ENCODE data around the gene CFAP97.
"Not testable (repeated sequence)": the region's sequence is repeated elsewhere in the genome, so short reads cannot be mapped to it uniquely, and the experiment has no call there.

The CFAP97 gene

DNA sequence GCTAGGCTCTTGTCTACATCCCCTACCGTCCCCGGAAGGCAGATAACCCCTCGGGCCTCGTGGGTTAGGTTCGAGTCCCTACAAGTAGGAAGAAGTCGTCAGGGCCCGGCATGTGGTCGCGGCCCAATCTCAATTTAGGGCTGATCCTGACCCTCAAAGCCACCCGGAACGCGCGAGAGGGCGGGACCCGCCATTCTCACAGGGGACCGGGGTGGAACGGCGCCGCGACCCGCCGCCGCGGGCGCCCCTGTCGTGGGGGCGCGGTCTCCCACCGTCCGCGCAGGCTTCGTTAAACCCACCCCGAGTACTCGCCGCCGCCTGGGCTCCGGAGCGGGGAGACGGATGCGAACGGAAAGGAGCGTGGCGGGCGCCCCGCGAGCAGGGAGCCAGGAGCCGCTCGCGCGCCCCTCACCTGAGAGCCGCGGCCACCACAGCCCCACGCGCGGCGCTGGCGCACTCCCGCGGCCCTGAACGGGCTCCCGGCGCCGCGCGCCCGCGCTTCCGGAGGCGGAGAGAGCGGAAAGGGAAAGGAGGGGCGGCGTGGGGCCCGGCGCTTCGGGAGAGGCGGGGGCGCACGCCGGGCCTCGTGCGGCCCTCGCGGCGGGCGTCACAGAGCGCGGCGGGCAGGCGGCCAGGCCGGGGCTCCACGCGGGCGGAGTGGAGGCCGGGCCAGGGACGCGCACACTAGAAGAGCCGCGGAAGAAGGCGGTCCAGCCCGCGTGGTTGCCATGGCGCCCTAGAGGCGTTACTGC lies at the start of gene CFAP97:
CFAP97 (minus strand) TSS at position 515 of the 752 bp plus-strand sequence. CDS start 12,804 bp downstream, outside the sequence.
- no peak for DNase-seq

DNA sequence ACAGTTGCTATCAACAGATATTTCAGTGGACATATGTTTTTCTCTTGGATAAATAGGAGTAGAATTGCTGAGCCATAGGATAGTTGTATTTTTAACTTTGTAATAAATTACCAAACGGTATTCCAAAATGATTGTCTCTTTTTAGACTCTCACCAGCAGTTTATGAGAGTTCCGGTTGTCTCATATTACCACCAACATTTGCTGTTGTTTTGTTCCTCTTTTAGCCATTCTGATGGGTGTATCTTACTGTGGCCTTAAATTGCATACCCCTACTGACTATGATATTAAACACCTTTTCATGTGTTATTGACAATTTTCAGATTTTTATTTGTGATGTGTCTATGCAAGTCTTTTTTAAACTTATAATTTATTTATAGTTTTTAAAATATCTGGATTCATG lies 45.3 kb upstream of the CFAP97 start:
- DNase-seq = no peak

DNA sequence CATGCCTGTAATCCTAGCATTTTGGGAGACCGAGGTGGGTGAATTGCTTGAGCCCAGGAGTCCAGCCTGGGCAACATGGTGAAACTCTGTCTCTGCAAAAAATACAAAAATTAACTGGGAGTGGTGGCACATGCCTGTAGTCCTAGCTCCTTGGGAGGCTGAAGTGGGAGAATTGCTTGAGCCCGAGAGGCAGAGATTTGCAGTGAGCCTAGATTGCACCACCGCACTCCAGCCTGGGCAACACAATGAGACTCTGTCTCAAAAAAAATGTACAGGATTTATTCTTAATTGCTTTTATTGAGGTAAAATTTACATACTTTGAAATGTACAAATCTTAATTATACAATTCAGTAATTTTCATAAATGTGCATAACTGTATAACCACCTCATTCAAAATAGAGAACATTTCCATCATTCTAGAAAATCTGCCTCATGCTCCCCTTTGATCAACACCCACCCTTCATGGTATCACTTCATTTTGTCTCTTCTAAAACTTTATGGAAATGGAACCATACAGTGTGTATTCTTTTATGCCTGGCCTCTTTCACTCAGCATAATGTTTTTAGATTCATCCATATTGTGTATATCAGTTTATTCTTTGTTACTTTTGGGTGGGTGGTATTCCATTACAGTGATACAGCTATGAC lies 44.7 kb upstream of the CFAP97 start:
- DNase-seq = no peak

DNA sequence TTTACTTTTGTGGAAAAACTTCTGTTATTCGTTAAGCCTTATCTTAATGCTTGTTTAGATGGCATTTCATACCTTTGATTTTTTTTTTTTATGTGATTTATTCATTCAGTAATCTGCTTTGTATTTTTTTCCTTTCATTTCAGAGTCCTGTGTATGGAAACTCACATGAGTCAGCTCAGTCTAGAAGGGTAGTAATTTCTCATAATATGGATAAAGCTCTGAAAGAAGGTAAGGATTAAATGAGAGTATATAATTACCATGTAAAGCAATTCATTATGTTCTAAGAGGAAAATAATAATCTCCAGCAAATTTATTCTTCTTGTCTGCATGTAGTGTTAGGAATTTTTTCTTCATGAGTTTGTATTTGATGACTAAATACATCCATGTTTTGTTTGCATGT lies 43.4 kb upstream of the CFAP97 start:
- no peak for DNase-seq

DNA sequence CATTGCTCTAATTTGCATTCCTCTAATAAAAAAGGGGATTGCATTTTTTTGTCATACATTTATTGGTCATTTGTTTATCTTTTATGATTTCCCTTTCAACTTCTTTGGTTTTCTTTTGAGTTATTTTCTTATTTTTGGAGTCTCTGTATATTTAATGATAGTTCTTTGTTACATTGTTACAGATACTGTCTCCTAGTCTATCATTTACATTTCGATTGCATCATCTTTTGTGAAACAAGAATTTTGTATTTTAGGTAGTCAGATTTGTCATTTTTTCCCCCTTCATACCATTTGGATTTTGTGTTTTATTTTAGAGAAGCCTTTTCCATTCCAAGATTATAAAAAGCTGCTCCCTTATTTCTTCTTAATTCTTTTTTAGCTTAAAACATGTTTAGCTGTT lies 42.7 kb upstream of the CFAP97 start:
- no peak for DNase-seq

DNA sequence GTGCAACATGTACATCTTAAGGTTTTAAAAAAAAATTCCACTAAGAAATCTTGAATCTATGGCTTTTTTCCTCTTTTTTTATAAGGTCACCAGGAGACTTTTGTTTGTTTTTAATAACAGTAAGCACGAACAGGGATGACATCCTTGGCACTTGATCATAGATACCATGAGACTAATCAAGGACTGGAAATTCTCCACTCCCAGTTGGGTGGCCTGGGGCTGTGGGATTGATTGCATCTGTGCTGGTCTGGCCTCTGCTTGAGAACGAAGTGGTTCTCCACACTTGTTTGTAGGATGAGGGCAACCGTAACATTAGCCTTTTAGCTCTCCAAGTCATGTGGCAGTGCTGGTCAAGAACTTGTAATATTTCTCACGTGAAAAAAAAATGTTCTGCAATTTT lies 41.0 kb upstream of the CFAP97 start:
- DNase-seq = no peak

DNA sequence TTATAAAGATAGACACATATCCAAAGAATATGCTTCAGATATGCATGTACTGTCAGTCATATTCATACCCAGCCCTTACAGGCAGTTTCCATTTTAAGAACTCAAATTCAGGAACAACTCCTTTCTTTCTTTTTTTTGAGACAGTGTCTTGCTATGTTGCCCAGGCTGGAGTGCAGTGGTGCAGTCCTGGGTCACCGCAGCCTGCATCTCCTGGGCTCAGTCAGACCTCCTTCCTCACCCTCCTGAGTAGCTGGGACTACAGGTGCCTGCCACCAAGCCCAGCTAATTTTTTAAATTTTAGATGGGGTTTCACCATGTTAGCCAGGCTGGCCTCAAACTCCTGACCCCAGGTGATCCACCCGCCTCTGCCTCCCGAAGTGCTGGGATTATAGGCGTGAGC lies 40.1 kb upstream of the CFAP97 start:
- no peak for DNase-seq

DNA sequence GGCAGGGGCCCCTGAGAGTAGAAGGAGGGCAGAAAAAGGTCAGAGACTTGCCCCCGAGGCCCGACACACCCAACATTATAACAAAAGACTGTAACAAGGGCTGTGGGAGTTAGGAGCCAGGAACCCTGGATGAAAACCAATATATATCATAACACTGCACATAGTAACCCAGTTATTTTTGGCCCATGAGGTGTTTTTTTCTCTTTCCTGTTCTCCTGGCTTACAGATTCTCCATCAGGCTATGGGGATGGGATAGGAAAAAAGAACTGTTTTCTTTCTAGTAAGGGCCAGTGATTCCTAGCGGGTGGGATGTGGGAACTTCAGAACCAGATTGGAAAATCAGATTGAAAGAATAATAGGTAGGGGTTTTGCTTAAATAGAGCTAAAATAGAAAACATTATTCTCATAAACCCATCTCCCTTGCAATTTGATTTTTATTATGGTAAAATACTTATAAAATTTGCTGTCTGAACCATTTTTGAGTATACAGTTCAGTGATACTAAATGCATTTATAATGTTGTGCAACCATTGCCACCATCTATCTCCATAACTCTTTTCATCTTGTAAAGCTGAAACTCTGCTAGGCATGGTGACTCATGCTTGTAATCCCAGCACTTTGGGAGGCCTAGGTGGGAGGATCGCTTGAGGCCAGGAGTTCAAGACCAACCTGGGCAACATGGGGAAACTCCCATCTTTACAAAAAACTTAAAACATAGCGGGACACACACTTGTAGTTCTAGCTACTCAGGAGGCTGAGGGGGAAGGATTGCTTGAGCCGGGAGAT lies 39.1 kb upstream of the CFAP97 start:
- DNase-seq = no peak

DNA sequence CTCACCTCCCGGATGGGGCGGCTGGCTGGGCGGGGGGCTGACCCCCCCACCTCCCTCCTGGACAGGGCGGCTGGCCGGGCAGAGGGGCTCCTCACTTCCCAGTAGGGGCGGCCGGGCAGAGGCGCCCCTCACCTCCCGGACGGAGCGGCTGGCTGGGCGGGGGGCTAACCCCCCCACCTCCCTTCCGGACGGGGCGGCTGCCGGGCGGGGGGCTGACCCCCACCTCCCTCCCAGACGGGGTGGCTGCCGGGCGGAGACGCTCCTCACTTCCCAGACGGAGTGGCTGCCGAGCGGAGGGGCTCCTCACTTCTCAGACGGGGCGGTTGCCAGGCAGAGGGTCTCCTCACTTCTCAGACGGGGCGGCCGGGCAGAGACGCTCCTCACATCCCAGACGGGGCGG lies 36.7 kb upstream of the CFAP97 start:
- not testable (repeated sequence) for DNase-seq

DNA sequence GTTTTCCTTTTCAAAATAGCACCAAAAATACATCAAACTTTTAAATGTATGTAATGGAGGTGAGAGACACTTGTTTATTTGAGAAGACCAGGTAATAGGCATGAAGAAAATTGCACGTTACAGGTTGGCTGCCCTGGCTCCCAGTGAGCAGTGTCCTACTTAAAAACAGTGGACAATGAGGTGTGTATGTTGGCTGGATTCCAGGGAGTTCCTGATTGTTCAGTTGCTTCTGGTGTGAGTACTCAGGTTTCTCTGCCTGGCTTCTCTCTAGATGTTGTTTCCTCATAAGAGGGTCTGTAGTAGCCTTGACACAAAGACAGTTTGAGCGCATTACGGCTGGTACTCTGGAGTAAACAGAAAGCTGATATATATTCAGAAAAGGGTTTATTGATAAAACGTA lies 35.0 kb upstream of the CFAP97 start:
- DNase-seq = no peak

DNA sequence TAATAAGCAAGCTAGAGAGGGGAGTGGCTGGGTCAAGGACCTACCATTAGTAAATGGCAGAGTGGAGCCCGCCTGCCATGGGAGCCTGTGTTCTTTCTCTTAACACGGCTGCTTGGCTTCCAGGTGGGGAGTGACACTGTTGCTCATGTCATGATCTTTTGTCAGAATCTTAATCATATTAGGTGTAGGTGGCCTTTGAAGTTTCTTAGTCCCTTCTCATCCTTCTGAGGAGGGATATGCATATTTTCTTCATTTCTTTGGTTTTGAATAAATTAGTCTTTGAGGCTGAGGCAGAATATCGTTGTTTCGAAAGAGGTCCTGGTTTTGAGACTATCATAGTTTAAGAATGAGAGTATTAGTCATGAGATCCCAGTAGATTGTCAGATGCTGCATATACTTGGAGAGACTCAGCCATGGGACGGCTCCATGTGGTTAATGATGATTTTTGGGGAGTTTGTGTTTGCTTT lies 34.4 kb upstream of the CFAP97 start:
- no peak for DNase-seq

DNA sequence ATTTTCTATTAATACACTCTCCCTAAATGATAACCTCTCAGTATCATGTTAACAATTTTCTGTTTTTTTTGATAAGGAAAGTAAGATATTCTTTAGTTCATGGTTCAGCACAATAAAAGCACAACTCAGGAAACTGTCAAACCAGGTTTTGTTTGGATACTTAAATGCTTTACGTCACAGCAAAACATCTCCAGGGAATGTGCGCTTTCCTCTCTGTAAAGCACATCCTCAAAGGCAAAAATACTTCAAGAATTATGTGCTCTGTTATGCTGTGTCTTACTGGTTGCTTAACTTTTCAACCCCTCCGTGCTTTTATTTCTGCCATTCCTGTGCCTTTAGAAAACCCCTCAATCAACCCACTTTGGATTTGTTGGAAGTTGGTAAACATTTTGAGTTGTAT lies 33.4 kb upstream of the CFAP97 start:
- no peak for DNase-seq

DNA sequence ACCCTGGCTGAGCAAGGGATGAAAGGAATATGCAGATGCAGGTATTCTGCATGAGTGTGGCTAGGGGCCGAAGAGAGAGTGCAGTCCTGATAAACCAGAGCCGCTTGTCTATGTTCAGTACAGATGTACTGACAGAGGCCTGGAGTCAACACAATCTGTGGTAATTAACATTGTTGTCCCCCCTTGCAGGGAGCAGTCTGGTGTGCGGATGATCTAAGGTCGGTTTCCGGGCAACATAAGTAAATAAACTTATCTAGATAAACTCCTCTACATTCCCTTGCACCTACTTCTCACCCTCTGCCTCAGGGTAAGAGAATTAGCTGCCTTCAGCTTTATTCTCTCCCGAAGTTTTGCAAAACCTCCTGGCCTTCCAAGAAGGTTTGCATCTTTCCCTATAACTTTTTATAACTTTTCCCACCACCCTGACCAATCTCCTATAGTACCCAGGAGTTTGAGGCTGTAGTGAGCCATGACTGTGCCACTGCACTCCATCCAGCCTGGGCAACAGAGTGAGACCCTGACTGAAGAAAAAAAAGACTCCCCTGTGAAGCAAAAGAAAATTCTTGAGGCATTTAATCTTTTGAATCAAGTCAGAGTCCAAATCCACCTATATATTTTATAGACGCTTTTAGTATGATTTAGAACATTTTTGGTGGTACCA lies 32.2 kb upstream of the CFAP97 start:
- no peak for DNase-seq

DNA sequence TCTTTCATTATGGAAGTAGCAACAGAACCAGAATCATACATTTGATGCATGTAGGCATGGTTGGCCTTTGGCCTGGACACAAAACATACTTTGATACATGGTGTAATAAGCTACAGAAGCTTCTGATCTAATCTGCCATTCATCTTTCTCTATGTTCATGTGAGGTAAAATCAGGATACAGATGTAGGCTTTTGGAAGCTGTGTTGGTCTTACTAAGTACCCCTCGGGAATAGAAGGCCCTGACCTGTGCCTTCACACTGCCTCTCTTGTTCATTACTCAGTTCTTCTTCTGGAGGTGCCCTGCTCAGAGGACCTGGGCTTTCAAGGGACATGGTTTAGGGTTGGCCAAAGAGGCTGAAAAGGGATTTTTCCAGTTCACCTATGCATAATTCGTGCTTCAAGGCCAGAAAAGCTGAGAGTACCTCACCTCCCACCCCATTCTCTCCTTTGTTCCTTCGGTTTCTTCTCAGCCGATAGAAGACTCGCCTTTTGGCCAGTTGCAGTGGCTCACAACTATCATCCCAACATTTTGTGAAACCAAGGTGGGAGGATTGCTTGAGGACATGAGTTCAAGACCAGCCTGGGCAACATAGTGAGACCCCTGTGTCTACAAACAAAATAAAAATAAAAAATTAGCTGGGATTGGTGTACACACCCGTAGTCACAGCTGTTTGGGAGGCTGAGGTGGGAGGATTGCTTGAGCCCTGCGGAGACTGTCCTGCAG lies 31.5 kb upstream of the CFAP97 start:
- no peak for DNase-seq

DNA sequence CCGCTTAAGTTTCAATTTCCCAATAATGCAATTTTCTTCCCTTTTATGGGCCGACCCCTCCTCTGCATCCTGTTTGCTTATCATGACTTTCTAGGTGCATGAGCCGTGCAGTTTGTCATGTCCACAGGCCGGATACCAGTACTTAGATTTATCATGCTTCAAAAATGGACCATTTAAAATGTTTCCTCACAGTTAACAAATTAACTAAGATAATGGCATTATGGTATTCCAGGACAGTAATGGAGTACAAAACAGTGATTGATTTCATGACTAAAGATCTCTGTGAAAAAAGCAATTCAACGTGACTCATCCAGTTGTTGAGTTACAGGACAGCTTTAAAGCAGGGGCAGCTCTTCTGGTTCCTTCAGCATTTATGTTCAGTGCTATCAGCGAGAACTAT lies 28.6 kb upstream of the CFAP97 start:
- no peak for DNase-seq

DNA sequence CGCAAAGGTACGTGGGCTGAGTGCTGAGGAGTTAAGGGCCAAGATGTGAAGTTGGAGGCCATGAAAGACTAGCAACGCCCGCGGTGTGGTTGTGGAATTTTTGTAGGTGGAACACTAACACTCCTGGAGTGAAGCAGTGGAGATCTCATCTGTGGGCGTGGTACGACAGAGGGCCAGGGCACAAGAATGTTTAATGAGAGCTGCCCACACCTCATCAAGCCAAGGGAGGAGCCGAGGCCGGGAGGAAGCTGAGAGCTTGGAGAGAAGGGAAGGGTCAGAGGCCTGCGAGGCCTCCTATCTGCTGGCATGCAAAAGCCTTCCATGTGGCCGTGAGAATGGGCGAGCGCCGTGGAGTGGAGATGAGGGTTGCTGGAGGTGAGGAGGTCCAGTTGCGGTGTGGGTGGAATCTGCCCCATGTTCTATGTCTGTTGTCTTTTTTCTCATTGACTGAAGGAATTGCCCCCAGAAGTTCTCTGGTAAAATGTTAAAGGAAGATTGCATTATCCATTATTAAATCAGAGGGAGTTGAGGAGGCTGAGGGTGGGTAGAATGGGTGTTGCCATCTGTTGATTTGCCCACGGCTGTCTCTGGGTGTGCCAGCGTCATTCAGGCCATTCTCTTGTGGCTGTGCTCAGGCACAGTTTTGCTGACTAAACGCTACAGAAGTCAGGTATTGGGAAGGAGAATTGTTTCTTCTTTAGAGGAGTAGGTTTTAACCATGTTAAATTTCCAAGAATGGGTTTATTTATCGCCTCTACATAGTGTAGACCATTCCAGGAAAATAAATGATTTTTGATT lies 25.4 kb upstream of the CFAP97 start:
- no peak for DNase-seq

DNA sequence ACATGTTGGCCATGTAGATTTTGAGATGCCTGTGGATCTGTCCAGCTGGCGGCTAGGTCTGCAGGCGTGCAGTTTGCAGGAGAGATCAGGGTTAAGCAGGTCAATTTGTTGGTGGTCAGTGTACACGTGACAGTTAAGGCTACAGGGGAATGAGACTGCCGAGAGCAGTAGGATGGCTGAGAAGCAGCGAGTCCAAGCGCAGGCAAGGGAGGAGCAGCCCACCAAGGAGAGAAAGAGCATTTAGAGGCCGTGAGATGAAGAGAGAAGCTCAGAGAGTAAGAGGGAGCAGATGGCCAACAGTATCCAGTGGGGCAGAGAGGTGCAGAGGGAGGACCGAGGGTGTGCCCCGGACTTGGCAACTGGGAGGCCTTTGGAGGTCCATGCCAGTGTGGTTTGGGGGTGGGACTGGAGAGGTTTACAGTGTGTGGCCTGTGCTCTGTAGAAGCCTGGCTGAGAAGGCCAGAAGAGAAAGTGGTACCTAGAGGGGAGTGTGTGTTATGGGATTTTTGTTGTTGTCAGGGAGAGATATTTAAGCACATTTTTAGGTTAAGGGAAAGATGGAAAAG lies 24.0 kb upstream of the CFAP97 start:
- no peak for DNase-seq

DNA sequence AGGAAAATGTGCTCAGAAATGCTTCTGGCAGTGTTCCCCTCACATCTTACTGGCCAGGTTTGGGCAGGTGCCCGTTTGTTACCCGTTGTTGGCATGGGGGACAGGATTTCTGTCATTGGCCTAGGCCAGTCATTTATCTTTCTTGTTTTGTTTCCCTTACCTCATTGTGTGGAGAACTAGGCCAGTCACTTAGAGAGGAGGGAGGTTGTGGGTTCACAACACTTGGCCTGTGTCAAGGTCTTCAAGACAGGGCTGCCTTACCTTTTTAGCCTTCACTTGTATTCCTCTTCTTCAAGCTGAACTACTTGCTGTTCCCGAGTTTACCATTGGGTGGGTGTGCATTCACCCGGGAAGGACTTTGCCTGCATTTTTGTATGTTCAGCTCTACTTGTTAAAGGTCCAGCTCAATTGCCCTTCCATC lies 23.3 kb upstream of the CFAP97 start:
- DNase-seq = no peak

DNA sequence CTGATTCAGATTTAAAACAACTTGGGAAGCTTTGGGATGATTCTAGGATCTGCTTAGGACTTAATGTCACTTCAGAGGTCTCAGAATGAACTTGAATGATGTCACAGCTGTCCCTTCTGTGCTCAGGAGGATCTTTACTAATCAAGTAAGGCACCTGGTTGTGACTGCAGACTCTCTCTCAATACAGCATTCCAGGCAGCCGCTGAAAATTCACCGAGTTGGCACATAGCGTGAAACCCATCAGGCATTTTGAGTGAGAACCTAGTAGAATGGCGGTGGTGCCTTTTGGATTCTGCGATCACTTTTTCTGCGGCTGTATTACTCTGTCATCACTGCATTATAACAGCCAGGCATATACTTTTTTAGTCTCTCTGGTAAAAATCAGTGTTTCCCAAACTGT lies 22.1 kb upstream of the CFAP97 start:
- no peak for DNase-seq

DNA sequence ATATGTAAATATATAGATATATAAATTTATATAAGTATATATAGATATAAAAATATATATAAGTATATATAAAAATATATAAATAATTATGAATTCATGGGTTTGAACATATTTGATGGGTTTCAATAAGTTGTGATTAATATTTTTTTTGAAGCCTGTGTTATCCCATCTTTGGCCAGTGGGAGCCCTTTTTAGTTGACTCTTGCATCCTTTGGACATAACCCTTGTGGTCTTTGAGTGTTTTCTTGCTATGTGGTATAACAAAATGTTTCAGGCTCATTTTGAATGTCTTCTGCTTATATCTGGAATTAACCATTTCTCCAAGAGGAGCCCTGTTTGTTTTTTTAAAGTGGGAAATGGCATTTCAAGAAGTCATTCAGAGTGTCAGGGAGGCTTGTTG lies 20.8 kb upstream of the CFAP97 start:
- no peak for DNase-seq

DNA sequence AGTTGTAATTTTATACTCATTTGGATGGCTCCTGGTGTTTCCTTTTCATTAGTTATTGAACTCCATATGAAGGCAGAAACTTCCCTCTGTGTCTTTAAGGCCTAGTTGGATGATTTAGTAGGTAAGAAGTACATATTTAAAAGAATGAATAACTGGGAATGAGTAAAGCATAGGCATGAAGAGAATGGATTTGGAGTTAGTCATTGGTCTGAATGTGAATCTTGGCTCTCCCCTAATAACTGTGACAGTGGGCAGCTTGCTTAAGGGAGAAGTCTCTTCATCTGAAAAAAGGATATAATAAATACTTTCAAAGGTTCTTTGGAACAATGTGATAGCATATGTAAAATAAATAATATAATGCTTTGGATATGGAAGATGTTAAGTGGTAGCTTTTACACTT lies 18.8 kb upstream of the CFAP97 start:
- no peak for DNase-seq
